ENCODE results near the gene BCOR. TPM values are rescaled to one million over a fixed set of nuclear protein-coding genes. Genes with fewer than 3 reads are reported as not detected.

BCOR gene
- total RNA-seq, 1 donor from 2014 or later: 41.3 TPM

DNA sequence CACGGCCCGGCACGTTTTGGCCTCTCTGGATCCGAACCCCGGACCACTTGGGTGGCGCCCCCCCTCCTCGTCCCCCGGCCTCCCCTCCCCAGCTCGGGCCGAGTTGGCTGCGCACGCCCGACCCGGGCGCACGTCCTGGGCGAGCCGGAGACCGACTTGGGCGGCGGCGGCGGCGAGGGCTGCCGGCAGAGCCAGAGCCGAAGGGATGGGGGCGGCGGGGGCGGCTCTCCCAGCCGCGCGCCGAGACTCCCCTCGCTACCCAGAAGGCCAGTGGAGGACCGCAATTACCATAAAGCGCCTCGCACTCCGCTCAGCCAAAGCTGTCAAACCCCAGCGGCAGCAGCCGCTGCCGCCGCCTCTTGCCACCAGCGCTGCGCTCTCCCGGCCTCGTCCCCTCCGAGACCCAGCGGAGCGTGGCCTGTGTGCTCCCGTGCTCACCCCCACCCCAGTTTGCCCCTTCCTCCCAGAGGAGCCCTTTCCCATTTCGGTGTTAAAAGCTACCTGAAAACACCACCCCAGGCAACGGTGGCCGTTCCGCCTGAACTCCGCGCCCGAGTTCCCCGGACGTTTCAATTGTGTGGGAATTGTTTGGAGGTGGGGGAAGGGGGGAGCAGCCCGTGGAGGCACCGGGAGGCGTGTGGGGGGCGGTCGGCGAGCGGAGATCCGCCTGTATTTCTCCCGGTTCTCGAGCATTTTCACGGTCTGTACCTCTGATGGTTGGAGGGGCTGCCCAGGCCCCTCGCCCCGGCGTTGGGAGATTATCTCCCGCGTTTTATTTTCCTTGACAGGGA is 701 bp upstream of the BCOR start:
- no peak for DNase-seq (ENCODE audit: low spot score)

DNA sequence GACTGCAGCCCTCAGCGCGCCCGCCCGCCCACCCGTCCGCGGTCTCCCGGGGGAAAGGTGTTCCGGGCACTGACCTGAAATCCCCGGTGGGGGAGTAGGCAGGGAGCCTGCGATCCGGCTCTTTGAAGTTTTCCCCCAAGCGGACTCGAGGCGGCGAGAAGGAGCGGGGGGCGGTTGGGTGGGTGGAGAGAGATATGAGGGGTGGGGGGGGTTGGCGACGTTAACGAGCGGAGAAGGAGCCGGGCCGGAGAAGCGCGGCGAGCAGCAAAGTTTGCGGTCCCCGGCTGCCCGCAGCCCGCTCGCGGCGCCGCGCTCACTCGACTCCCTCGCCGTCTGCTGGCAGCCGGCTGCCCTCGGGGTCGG is 636 bp downstream of the BCOR start:
- DNase-seq (ENCODE audit: low spot score): no peak

DNA sequence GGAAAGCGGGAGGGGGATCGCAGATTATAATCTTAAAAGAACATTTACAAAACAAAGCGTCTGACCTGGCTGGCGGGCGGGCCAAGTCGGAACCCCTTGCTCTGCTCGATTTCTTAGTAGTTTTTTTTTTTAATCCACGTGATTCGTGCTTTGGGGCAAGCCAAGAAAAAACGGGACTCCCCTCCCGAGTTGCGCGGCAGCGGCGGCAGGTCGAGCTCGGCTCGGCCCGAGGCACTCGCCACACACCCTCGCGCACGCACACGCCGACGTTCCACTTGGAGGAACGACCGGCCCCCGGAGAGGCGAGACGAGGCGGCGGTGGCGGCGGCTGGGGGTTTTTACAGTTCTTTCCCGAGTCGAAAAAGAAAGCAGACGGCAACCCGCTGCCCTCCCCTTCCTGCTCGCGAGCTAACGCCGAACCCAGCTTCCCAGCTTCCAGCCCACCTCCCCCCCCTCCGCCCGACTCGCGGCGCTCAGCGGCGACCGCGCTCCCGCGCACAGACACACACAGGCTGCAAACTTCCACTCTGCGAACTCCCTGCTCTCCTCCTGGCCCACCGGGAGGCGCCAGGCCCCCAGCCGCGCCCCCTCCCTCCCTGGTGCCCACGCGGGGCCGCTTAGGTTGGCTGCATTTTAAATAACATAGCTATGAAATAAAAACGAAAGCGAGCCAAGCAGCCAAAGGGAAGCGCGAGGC is 1.2 kb downstream of the BCOR start:
- DNase-seq (ENCODE audit: low spot score): no peak

DNA sequence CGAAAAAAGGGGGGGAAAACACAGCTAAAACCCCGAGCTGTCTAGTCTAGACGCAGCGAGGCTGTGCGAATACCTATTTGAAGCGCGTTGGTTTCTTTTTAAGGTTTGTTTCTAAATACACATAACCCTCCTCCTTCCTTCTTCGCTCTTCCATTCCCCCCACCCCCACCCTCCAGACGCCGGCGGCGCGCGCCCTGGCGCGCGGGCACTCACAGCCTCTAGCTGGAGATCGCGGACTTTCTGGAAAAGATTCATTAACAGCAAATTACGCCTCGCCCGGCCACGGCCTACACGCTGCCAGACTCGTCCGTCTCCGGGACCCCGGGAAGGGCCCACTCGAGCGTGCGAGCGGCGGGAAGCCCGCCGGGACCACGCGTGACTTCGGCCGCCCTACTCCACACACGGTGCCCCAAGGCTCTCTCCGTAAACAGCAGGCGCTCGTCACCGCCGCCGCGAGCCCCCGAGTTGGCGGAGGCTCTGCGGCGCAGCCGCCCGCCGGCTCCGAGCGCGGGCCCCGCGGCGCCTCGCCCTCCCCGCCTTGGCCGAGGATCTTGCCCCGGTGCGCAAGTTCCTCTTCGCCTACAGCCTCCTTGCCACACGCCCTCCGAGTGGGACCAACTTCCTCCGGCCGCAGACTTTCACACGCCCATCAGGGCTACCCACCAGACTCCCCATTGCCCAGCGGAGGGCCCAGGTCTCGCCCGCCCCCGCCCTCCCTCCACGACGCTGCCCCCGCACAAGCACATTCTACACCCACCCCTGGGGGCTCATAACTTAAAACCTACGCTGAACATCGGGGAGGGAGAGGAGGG is 2.0 kb downstream of the BCOR start:
- DNase-seq (ENCODE audit: low spot score): no peak

DNA sequence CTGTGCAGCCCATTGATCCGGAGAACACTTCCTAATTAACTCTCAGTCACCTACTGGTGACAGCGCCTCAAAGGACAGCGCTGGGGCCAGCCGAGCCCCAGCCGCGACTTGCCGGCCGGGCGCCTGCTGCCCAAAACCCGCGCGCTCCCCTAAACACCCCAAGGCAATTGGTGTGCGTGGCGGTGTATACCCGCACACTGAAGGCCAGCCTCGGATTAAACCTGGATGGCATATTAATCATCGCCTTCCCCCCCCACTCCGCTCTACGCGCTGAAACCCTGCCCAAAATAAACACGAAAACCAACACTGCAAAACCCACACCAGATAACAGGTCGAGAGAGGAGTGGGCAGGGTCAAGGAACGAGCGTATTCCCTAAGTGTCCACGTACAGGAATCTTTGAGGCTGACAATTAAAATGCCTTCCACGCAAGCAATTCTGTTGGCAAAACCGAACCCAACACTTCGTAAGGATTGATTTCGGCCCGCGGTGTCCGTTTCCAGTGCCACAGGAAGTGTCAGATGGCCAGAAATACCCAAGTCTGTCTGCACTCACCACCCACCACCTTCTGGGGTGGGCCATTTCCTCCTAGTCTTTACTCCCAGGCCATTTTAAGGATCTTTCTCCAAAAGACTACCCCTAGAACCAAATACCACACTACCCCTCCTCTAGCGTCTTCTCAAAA is 2.7 kb downstream of the BCOR start:
- no peak for DNase-seq (ENCODE audit: low spot score)

DNA sequence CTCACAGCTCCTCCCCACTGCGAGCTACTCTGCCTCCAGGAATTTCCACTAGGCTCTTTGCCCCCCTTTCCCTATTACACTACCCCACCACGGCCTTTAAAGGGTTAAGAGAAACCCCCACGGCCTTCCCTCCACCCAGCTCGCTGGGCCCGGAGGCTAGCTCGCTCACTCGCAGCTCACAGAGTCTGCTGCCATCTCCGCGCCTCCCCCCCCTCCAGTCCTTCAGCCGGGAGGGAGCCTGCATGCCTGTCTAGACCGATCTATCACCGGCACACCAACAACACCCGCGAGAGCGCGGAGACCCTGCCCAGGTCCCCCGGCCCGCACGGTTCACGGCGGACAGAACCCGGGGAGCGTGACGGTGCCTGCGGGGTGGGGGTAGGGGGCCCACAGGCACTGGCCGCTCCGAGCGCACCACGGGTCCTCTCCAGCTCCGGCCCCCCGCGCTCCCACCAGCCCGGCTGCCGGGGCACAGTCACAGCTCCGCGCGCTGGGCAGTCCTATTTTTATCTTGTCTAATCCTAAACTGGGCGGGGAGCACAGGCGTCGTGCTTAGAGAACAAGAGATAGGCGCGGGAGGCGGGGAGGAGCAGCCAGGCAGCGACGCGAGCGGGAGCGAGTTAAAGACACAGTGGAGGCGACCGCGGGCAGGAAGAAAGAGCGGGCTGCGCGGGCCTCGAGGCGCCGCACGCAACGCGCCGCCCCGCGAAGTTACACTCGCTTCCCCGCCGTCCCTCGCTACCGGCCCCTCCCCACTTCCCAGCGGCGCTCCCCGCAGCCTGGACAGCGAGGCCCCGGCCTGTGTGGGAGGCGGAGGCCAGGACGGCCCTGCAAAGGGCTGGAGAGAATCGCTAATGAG is 3.5 kb downstream of the BCOR start:
- no peak for DNase-seq (ENCODE audit: low spot score)

DNA sequence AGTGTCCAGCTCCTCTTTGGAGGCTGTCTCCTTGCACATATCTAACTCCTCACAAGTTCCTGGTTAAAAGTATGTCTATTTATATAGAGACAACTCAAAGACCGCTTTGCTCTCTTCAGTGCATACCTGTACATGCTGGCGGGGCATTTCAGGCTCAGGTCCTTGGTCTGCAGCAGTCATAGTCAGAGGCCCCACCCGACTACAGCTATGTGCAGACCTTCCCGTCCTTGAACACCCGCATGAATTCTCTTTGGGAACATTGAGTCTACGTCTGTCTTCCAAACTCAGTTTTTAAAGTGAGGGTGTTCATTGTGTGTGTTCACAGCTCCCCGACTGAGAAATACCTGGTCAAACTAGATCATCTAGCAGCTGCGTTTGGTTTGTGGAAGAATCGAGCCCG is 4.2 kb downstream of the BCOR start:
- DNase-seq (ENCODE audit: low spot score): no peak

DNA sequence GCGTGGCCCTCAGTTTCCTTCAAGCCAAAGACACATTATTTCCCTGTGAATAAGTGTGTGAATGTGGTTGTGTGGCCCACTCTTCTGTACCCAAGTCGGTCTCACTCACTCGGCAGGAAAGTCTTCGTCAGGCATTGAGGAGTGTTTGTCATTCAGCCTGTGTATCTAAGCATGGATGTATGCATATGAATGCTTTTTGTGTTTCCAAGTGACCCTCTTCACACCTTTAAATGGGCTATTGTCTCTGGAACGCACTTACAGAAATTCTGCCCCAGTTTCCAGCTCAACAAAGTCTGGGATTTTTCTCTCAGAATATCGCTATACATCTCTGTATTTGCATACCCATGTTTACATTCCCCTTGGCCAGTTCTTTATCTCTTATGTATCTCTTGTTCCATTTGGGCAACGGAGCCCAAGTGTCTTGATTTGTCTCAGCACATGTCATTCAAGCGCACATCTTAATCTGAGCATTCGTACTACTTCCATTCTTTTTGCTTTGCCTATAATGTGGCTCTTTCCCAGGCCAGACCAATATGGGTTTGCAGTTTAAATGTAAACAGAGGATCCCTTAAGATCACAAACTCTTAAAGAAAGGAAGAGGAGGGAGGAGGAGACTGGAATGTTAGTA is 4.8 kb downstream of the BCOR start:
- DNase-seq (ENCODE audit: low spot score): no peak

DNA sequence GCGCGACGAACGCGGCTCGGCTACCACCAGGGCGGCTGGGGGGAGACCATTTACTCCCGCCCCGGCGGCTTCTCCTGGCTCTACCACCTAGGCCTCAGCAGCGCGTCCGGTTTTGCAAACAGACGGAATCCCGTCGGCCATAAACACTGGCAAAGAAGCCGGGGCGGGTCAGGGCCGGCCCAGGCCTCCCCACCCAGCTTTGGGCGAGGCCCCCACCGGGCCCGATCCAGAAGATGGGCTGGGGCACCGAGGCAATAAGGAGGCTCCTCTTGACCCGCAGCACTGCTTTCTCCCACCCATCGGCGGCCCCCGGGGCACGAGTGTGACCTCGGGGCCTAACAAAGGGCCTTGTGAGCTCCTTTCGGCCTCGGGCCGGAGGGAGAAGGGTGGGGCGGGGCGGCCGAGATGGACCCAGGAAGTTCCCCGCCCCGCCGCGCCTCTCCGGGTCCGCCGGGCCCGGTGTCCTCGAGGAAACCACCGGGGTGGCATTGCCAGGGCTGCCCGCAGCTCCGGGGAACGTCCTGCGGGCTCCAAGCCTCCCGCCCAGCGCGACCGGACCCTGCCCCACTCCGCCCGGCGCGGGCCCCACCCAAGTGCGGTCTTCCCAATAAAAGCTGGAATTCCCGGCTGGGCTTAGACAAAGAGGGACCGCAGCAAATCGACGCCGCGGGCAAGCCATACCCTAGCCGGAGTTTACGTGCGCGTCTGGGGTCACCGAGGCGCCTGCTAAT is 5.9 kb downstream of the BCOR start:
- DNase-seq (ENCODE audit: low spot score): no peak

DNA sequence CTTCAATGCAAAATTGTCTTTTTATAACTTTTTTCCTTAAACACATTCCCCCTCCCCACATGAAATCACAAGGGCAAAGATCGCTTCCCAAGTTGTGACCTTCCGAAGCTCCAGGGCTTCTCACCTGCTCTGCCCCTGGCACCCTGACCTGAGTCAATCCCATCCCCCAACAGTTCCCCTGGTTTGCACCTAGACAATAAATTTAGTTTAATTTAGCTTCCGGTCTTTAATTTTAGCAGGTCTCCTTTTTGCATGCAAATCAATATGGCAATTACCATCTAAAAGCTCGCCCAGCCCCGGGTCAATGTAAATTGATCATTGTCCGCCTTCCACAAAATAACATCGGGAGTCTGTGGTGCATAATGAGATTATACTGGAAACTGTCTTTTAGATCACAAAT is 6.8 kb downstream of the BCOR start:
- DNase-seq (ENCODE audit: low spot score): no peak

DNA sequence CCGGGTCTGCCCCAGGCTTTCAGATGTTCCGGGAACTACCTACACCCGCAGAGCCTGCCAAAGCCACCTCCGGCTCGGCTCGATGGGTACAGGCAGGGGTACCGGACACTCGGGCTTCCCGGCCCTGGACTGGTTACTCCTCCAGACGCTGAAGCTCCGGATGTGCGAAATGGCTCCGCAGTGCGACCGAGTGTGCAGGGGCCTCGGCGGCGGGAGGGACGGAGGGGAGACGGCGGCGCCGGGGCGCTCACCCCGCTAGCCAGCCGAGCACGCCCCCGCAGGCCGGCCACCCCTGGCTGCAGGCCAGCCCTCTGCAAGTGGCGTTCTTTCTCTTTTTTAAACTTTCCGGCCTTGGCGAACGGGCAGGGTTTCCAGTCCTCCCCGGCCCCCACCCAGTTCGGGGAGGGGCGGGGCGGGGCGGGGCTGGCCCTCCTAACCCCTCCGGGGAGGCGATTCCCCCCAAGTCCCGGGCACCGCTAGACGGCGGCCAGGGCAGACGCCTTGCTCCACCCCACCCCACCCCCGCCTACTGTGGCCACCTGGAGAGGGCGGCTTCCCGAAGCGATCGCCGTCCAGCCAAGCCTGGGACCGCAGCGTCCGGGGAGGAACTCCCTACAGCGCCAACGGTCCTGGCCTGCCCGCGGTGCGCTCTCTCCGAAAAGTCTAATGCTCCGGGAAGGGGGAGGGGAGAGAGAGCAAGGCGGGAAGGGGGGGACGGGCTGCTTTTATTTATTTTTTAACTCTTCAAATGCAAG is 7.5 kb downstream of the BCOR start:
- DNase-seq (ENCODE audit: low spot score): no peak

DNA sequence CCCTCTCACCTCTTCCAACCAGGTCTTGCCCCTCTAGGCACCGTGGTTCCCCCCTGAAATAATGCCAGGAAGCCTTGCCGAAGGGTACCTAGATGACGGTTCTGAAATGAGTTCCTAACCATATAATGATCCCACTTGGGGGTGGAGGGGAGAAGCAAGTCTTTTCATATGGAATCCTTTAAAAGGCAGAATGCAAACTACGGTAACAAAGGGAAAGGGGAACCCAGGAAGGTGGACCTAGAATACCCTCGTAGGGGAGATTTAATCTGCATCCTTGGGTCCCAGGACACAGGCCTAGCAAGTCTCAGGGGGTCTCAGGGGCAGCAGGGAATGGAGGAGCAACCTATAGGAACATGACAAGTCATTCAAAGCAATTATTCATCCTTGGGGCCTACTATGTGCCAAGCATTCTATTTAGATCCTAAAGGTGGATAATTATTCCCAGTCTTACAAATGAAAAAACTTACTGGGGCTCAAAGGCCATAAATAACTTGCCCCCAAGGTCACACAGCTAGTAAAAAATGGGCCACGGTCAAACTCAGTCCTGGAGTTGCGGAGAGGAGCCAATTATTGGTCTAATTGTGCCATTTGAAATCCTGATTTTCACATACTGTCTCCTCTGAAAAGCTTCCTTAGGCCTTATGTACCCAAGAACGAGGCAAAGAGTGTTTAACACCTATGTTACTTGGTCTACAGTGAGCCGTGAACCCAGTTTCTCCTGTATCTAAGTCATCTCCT is 8.8 kb downstream of the BCOR start:
- DNase-seq (ENCODE audit: low spot score): no peak

DNA sequence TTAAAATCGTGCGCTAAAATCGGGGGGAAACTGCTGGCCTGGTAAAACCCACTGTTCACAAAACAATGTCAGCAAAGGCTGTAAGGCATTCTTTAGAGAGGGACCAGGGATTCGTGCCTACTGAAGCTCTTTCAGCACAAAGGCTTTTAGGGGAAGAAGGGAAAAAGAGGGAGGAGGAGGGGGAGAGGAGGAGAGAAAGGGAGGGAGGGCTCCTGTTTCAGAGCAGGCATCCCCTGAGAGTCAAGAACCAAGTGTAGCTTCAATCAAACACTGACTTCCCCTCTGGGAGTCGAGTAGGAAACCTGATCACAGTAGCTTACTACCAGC is 9.5 kb downstream of the BCOR start:
- DNase-seq (ENCODE audit: low spot score): no peak

DNA sequence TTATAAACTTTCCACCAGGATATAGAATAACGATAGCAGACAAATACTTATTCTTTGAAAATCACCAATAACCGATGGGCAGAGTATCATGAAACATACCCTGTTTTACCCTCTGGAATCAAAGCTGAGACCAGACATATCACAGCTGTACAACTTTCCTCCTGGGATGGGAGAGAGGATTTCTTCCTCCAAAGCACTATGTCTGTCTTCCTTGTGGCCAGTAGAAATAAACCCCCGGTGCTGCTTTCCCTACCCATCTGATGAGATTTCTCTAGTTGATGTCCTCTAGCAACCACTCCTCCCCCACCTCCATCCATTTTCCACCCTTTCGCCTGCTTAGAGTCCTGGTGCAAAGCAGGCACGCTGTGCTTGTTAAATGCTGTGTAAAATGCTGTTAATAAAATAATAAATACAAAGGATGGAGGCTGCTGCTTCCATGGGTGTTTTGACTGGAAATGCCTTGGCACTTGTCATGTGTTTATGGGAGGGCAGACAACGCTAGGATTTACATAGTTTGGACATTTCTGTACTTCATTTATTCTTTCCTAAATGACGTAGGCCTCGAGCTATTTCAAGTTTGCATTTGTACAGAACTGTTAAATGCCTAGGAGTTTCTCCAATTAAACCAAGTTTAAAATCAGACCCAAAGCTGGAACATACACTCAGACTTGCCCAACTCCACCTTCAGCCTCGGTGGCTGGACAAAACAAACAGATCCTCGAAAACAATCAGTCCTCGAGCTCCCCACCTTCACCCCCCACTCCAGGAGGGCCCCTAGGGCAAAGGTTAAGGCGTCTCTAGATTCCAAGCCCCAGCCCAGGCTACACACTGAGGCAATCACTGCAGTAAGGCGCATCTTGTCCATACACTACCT is 10.1 kb downstream of the BCOR start:
- DNase-seq (ENCODE audit: low spot score): no peak

DNA sequence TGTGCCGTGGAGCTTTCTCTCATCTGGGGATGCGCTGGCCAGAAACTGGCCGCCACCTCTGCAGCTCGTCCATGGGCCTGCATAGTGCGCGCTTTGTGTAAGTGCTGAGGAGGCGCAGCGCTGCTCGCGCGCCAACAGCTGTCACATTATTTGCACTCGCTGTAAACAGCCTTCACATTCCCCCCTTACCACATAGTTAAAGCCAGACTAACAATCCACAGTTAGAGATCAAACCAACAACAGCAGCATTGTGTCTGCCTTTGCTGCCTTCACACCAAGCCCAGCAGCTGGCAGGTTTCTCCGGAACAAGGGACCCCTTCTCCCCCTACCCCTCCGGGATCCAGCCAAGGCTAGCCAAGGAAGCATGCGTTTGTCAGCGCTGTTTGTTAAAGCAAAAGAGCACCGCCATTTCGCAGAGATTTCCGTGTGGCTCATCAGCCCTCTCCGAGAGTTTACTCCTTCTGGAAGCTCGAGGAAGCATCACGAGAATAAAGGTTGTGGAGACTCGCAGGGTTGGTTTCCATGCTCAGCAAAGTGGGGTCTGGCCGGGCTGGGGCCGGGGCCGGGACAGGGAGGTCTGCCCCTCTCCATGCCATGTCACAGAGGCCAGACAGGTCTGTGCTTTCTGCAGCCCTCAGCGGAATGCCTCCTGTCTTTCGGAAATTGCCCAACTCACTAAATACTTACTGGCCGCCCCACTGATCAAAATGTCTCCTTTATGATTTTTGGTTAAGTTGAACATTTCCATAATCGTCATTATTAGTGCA is 11.0 kb downstream of the BCOR start:
- no peak for DNase-seq (ENCODE audit: low spot score)

DNA sequence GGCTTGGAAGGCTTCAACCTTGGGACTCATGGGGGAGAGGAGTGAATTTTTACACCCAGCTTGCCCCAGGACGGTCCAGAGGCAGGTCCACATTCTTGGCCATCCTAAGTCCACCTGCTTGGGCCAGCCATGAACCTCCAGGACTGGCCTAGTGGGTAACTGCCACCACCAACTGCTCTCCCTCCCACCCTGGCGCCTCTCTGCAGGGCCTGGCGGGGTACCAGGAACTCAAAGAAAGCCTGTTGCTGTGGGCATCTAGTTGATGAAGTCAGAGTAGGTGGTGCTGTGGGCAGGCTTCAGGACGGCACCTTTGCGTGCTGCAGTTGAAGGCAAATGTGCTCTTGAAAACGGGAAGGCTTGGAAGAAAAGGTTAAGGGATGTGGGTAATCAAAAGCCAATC is 12.0 kb downstream of the BCOR start:
- DNase-seq (ENCODE audit: low spot score): no peak

DNA sequence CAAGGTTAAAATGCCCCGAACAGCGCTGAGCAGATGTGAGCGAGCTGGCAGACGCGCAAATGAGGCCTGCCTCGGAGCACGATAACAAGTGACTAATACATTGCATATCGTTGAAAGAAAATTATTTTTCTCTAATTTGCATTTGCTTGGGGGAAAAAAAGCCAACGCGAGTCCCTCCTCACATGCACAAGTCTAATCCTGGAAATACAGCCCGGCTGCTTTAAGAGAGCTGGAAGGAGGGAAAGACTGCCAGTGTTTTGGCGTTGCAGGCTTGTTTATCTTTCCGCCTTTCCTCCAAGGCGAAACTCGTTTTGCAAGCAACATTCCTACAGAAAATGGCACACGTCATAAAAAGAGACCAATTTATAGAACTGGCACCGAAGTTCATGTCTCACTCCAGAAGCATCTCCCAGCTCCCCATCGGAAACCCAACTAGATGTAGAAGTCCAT is 12.6 kb downstream of the BCOR start:
- DNase-seq (ENCODE audit: low spot score): no peak
